ENCODE measurements around the gene PDGFC. TPM values are rescaled to one million over a fixed set of nuclear protein-coding genes. Genes with fewer than 3 reads are reported as not detected.
A peak's percentile ranks its signal among the peaks of the same experiment; 100 is the strongest.

The PDGFC gene
- total RNA-seq, 2 donors from 2014 or later, result 19.1 to 21.8 TPM

DNA sequence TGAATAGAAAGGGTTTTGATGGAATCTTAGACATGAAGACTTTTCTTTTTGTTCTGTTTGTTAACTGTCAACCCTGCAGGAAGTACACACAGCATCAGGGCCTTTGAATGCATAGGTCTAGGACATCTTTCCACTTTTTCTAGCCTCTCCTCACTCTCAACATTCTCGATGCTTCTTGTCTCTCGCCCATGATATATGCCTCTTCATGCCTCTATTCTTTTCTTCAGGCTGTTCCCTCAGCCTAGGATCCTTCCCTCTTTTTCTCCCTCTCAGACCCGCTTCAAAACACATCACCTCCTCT is 9.6 kb downstream of the PDGFC start:
- Histone ChIP-seq H3K36me3 (replicated peaks in 1 of 2; ENCODE audit: insufficient read depth in 1 of 2, low read depth in 2 of 2) (no peaks in the 10 kb centered on the region), H3K9me3 (no peaks in the 10 kb centered on the region), H3K27me3 (no peaks in the 10 kb centered on the region), H3K4me1 (peaks cover 46% of the 10 kb centered on the region), H3K27ac (peak overlapping the region in 2 of 4 donors; percentile 7 to 15), H3K4me3 (no peak overlapping the region)
- intact Hi-C loops (cut with DNase I), result no loop called here
- 87 to 90% methylated on average over 3 of the region's 3 CpGs for WGBS, 2 donors
- DNase-seq (no peak), ATAC-seq (peak; percentile 6)
- no peak for TF ChIP-seq POLR2A (IDR thresholded peaks at IDR 0.05)
- TF ChIP-seq CTCF (IDR thresholded peaks at IDR 0.05), result no peak

- Histone ChIP-seq H3K4me1 (peaks cover 51% of the 10 kb centered on the region), H3K27me3 (no peaks in the 10 kb centered on the region), H3K36me3 (replicated peaks in 1 of 2; ENCODE audit: insufficient read depth in 1 of 2, low read depth in 2 of 2) (no peaks in the 10 kb centered on the region), H3K27ac (no peak overlapping the region), H3K4me3 (no peak overlapping the region), H3K9me3 (no peaks in the 10 kb centered on the region)
- intact Hi-C loops (cut with DNase I), result no loop called here
- WGBS, 2 donors, result 64% methylated on average over 9 of the region's 9 CpGs
- TF ChIP-seq POLR2A (IDR thresholded peaks at IDR 0.05), result no peak
- TF ChIP-seq CTCF (IDR thresholded peaks at IDR 0.05), result no peak
- DNase-seq, result no peak
- ATAC-seq, result no peak
Measured at GRCh38 chr4:156961196-156962057, 10.2 kb downstream of the PDGFC start.

- no peak for TF ChIP-seq POLR2A (IDR thresholded peaks at IDR 0.05)
- Histone ChIP-seq H3K4me1 (peaks cover 59% of the 10 kb centered on the region), H3K27ac (no peak overlapping the region), H3K4me3 (no peak overlapping the region), H3K36me3 (replicated peaks in 1 of 2; ENCODE audit: insufficient read depth in 1 of 2, low read depth in 2 of 2) (no peaks in the 10 kb centered on the region), H3K27me3 (no peaks in the 10 kb centered on the region), H3K9me3 (no peaks in the 10 kb centered on the region)
- DNase-seq (no peak), ATAC-seq (no peak)
- intact Hi-C loops (cut with DNase I), result no loop called here
- 77 to 87% methylated on average over 3 of the region's 3 CpGs for WGBS, 2 donors
Measured at GRCh38 chr4:156959298-156959702, 12.3 kb downstream of the PDGFC start.

DNA sequence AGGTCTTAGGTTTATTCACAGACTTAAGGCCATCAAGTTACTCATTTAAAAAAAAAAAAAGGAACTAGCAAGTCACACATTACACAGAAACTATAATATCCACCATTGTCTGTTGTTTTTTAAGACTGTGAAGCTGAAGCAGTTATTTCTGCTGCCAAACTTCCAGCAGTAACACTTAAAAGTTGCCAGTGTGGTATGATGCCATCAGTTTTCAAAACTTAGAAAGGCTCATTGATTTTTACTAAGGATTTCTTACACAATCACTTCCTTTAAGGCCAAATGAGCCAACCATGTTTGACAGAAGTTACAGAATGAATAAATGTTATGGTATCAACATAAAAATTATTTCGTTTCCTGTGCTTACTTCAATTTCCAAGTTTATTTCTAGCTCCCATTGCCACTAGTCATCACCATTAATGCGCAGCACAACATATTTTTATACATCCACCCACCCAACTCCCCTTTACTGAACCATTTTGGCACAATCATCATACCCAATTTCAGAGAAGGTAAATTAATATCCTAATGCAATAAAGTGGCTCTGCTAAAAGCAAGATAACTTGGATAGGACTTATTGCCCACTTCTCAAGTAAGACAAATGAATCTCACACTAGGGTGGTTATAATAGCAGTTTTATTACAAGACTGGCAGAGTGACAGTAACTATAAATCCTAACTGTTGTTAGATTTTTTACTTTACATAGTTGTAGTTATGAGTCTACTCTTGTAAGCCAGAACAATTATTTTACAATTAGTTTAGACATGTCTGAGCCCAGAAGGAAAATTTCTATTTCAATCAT is 13.1 kb downstream of the PDGFC start:
- peaks cover 65% of the 10 kb centered on the region for H3K4me1 ChIP-seq
- H3K9me3 ChIP-seq, result no peaks in the 10 kb centered on the region
- intact Hi-C loops (cut with DNase I), result no loop called here
- ATAC-seq (no peak), DNase-seq (no peak)
- no peak overlapping the region for H3K4me3 ChIP-seq
- H3K27me3 ChIP-seq, result no peaks in the 10 kb centered on the region
- peak overlapping the region in 3 of 4 donors; percentile 23 to 44 (median 39) for H3K27ac ChIP-seq
- 69% methylated on average over 2 of the region's 2 CpGs for WGBS, 2 donors
- TF ChIP-seq POLR2A (IDR thresholded peaks at IDR 0.05) (no peak), CTCF (IDR thresholded peaks at IDR 0.05) (no peak)
- no peaks in the 10 kb centered on the region for H3K36me3 ChIP-seq (replicated peaks in 1 of 2; ENCODE audit: insufficient read depth in 1 of 2, low read depth in 2 of 2)

DNA sequence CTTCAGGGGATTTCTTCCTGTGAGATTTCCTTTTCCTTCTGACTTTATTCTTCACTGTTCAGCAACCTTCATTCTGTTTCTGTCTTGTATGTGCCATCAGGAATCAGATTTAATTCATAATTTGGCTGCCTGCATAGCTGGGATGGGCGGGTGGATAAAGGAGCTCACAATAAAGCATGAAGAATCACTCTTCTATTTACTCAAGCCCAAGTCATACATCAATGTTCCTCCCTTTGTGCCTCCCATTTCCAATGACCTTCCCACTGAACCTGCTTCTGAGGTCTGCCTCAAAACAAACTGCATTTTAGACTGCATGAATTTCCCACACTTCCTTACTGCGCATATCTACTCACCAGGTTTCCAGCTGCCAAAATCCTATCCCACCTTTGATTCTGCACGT is 14.0 kb downstream of the PDGFC start:
- 81% methylated on average over 3 of the region's 3 CpGs for WGBS, 2 donors
- Histone ChIP-seq H3K4me1 (peaks cover 62% of the 10 kb centered on the region), H3K9me3 (no peaks in the 10 kb centered on the region), H3K4me3 (no peak overlapping the region), H3K27ac (peak overlapping the region in 3 of 4 donors; percentile 23 to 44 (median 39)), H3K36me3 (replicated peaks in 1 of 2; ENCODE audit: insufficient read depth in 1 of 2, low read depth in 2 of 2) (no peaks in the 10 kb centered on the region), H3K27me3 (no peaks in the 10 kb centered on the region)
- ATAC-seq (no peak), DNase-seq (no peak)
- intact Hi-C loops (cut with DNase I), result no loop called here
- TF ChIP-seq CTCF (IDR thresholded peaks at IDR 0.05) (no peak), POLR2A (IDR thresholded peaks at IDR 0.05) (no peak)
